A549 (cell line): ENCODE results near the gene NSUN6. TPM values are rescaled to one million over a fixed set of nuclear protein-coding genes. Genes with fewer than 3 reads are reported as not detected.

Source experiments
- ATAC-seq, 2 experiments: fragments of 200-7000 bp in 1 of 2; fragments of >200 bp in 1 of 2; cut with Nextera tagmentation in 1 of 2; cut with Tn5 transposase in 1 of 2; 3 replicates each; pipeline versions ENCODE4 v1.8.0 to v1.9.1; 2018 to 2020; ENCODE audit warnings: mild to moderate bottlenecking in 1 of 2, moderate library complexity in 1 of 2
- CTCF ChIA-PET: fragments of 300-600 bp; sonication (Branson Sonifier 250); formaldehyde crosslinking; extraction: SDS; loops from one replicate; lab custom pipeline; 2021; ENCODE audit warnings: antibody characterized with exemption, inconsistent platforms; lab: Yijun Ruan, JAX
- POLR2A ChIA-PET: fragments of 350-600 bp; formaldehyde crosslinking; extraction: SDS; loops from one replicate; lab custom pipeline; 2021; ENCODE audit warnings: antibody characterized with exemption, inconsistent platforms; lab: Yijun Ruan, JAX
- DNase-seq, 2 experiments: peaks; one replicate each; pipeline versions ENCODE4 v3.0.0 to v3.0.0-alpha.2; 2011 to 2016; ENCODE audit warnings: low read depth in 1 of 2, low spot score in 1 of 2
- FAIRE-seq: peaks from 2 replicates; lab custom pipeline; 2011; peaks lifted over from hg19 to GRCh38; lab: Jason Lieb, UNC
- H3K27ac ChIP-seq, 2 experiments: fragments of >200 bp; sonication (Bioruptor Twin); formaldehyde crosslinking; 3 replicates each; pipeline ENCODE4 v1.5.1; 2016 to 2017
- H3K4me1 ChIP-seq: fragments of >200 bp; sonication (Bioruptor Twin); formaldehyde crosslinking; 3 replicates; pipeline ENCODE4 v1.6.1; 2016
- H3K4me2 ChIP-seq: fragments of >200 bp; sonication (Bioruptor Twin); formaldehyde crosslinking; 3 replicates; pipeline ENCODE4 v1.6.1; 2016
- H3K4me3 ChIP-seq: fragments of >200 bp; sonication (Bioruptor Twin); formaldehyde crosslinking; 3 replicates; pipeline ENCODE4 v1.5.1; 2016
- H3K9me3 ChIP-seq: fragments of >200 bp; sonication (Bioruptor Twin); formaldehyde crosslinking; 3 replicates; pipeline ENCODE4 v1.6.1; 2016
- BHLHE40 ChIP-seq: IDR thresholded peaks from 2 replicates; pipeline ENCODE4 v1.6.1; 2012; ENCODE audit warnings: low read depth, low read length, inconsistent platforms
- FOSL2 ChIP-seq, 2 experiments: fragments of 450-650 bp in 1 of 2; fragments of >200 bp in 1 of 2; sonication (Bioruptor Twin) in 1 of 2; formaldehyde crosslinking; IDR thresholded peaks; 2 replicates each; pipeline versions ENCODE4 v1.5.0 to v1.6.1; 2016 to 2020; ENCODE audit warnings: mild to moderate bottlenecking in 1 of 2, moderate library complexity in 1 of 2
- GATA3 ChIP-seq: IDR thresholded peaks from 2 replicates; pipeline ENCODE4 v1.6.1; 2012; ENCODE audit warnings: borderline replicate concordance
- JUN ChIP-seq, 2 experiments: fragments of >200 bp; sonication (Bioruptor Twin); formaldehyde crosslinking; IDR thresholded peaks; 2 replicates in 1 of 2; 3 replicates in 1 of 2; pipeline ENCODE4 v1.6.1; 2016 to 2017
- RNF2 ChIP-seq: fragments of 200-600 bp; sonication (generic); IDR thresholded peaks from 2 replicates; pipeline ENCODE4 v1.6.1; 2016; ENCODE audit warnings: low read depth, mild to moderate bottlenecking, antibody characterized with exemption, moderate library complexity, borderline replicate concordance
- WGBS: methylation state at CpG from one replicate; pipeline ENCODE4 v1.1.6; 2017; ENCODE audit errors: missing lambda C conversion rate; 5-methylcytosine and 5-hydroxymethylcytosine counted together
- polyA plus RNA-seq, 4 experiments: library from polyadenylated mRNA; depleted of rRNA in 3 of 4; stranded (reverse); fragments of >200 nt; fragmentation: RNase III in 1 of 4; extraction: RNeasy Plus Mini Kit Qiagen cat#74134 plus additional on column Dnase treatment in 1 of 4; gene quantifications; 2 replicates in 3 of 4; 3 replicates in 1 of 4; pipeline ENCODE4 v1.2.3, GENCODE V29; 2011 to 2017
- TF ChIP-seq, protein P1 (sequence below): IDR thresholded peaks from 2 replicates; pipeline ENCODE4 v1.6.1; 2012

Gene NSUN6
- polyA plus RNA-seq, 2 of the 4 experiments (the other 2 are of a cell fraction): 6.5 to 14.7 TPM

GRCh38 chr10:18498998-18499397 is 152.4 kb downstream of the NSUN6 start:
- 80% methylated on average over 4 of the region's 4 CpGs for WGBS

DNA sequence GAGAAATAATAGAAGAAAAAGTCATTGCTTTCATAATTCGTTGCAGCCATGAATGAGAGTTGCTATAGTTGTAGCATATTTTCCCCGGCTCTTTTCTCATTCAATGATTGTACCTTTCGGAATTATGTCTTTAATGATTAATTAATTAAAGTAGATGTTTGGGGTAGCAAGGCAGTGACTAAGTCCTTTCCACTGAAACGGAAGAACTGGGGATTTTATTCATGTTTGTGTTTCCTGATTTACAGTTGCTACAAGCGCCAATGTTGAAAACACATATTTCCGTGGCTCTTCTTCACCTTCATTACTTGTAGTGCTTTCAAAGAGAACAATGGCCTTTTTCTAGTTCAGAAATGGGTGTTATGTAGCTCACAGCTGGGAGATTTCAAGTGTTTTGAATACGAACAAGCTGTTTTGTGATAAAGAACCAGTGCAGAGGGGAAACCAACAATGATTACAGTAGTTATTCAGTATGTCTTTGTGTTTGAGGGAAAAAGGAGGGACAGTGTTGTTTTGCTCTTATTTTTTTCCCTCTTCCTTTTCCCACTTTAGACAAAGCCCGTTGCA is 153.5 kb downstream of the NSUN6 start:
- FAIRE-seq: no peak
- Histone ChIP-seq H3K9me3 (no peaks in the 10 kb centered on the region), H3K4me2 (no peak overlapping the region), H3K4me1 (0 out of 3 replicates have a peak, but pooled peaks cover 4% of the 10 kb centered on the region), H3K4me3 (no peak overlapping the region), H3K27ac (no peak overlapping the region)
- ATAC-seq: no peak
- DNase-seq: no peak
- no peak for TF ChIP-seq FOSL2 (IDR thresholded peaks at IDR 0.05)
- TF ChIP-seq FOSL2 (CRISPR knock-in tag; IDR thresholded peaks at IDR 0.05): no peak
- no peak for TF ChIP-seq JUN (IDR thresholded peaks at IDR 0.05)
- no peak for TF ChIP-seq RNF2
- ChIA-PET CTCF (no interaction called here), POLR2A (no interaction called here)
- 72% methylated on average over 8 of the region's 8 CpGs for WGBS

More at GRCh38 chr10:18498998-18499397, 152.4 kb downstream of the NSUN6 start:
- no peak for DNase-seq
- ChIA-PET POLR2A (interaction anchor here (0.7 kb wide), 1 partner anchor 229 kb away, joined by 3 read pairs; no protein-coding TSS in a partner anchor), CTCF (interaction anchor here (1.2 kb wide), 1 partner anchor 37 kb away, joined by 4 read pairs; no protein-coding TSS in a partner anchor)
- FAIRE-seq: no peak
- Histone ChIP-seq H3K4me2 (no peak overlapping the region), H3K9me3 (no peaks in the 10 kb centered on the region), H3K4me1 (0 out of 3 replicates have a peak, but pooled peaks cover 4% of the 10 kb centered on the region), H3K27ac (no peak overlapping the region)
- ATAC-seq: no peak
- TF ChIP-seq, protein P1, sequence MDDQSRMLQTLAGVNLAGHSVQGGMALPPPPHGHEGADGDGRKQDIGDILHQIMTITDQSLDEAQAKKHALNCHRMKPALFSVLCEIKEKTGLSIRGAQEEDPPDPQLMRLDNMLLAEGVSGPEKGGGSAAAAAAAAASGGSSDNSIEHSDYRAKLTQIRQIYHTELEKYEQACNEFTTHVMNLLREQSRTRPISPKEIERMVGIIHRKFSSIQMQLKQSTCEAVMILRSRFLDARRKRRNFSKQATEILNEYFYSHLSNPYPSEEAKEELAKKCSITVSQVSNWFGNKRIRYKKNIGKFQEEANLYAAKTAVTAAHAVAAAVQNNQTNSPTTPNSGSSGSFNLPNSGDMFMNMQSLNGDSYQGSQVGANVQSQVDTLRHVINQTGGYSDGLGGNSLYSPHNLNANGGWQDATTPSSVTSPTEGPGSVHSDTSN: no peak
- TF ChIP-seq BHLHE40 (no peak), GATA3 (no peak)
- TF ChIP-seq, all 56 proteins: peak for 0
- H3K4me3 ChIP-seq: no peak overlapping the region

Other genes with a start within 250 kb of the NSUN6 start
- gene ARL5B, start 7.8 kb upstream of the NSUN6 start, polyA plus RNA-seq (2011; rRNA removed): 16.0 and 24.5 TPM in 2 replicates
- gene ARL5B, start 7.8 kb upstream of the NSUN6 start, polyA plus RNA-seq (2017; fragmentation: RNase III; extraction: RNeasy Plus Mini Kit Qiagen cat#74134 plus additional on column Dnase treatment): 8.0 to 8.8 TPM (median 8.1 TPM) in 3 replicates